Testis (tissue), 2 donors: ENCODE measurements around the gene OSBPL3.

Source experiments
- POLR2A ChIP-seq: fragments of 450-650 bp; IDR thresholded peaks from one replicate; pipeline ENCODE4 v1.6.1; 2017; ENCODE audit warnings: antibody characterized with exemption, mild to moderate bottlenecking, moderate library complexity
- TF ChIP-seq, protein P1 (sequence below), 3 experiments: fragments of 450-650 bp in 2 of 3; fragments of 200-600 bp in 1 of 3; sonication (generic) in 1 of 3; IDR thresholded peaks; one replicate each; pipeline ENCODE4 v1.5.1; 2016 to 2019; ENCODE audit warnings: antibody characterized with exemption in 3 of 3, mild to moderate bottlenecking in 2 of 3, moderate library complexity in 1 of 3

- TF ChIP-seq POLR2A, result no peak
- TF ChIP-seq, protein P1, sequence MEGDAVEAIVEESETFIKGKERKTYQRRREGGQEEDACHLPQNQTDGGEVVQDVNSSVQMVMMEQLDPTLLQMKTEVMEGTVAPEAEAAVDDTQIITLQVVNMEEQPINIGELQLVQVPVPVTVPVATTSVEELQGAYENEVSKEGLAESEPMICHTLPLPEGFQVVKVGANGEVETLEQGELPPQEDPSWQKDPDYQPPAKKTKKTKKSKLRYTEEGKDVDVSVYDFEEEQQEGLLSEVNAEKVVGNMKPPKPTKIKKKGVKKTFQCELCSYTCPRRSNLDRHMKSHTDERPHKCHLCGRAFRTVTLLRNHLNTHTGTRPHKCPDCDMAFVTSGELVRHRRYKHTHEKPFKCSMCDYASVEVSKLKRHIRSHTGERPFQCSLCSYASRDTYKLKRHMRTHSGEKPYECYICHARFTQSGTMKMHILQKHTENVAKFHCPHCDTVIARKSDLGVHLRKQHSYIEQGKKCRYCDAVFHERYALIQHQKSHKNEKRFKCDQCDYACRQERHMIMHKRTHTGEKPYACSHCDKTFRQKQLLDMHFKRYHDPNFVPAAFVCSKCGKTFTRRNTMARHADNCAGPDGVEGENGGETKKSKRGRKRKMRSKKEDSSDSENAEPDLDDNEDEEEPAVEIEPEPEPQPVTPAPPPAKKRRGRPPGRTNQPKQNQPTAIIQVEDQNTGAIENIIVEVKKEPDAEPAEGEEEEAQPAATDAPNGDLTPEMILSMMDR (IDR thresholded peaks at IDR 0.05), result no peak
These were observed 85.4 kb downstream of the OSBPL3 start for GRCh38 chr7:24894429-24895221.
